ENCODE measurements around the gene PRKAG1.

PRKAG1 gene

GRCh38 chr12:48954061-48954460, 64.5 kb downstream of the PRKAG1 start:
- H3K4me3 ChIP-seq (ENCODE audit: low read length), result no peak overlapping the region
- H3K9ac ChIP-seq (ENCODE audit: low read length), result no peak overlapping the region
- peaks cover 4% of the 10 kb centered on the region for H3K36me3 ChIP-seq (ENCODE audit: control insufficient read depth, insufficient read depth, low read length)
- no peak overlapping the region for H3K27ac ChIP-seq (ENCODE audit: low read depth, low read length)
- H3K27me3 ChIP-seq (ENCODE audit: control insufficient read depth, insufficient read depth, low read length), result no peaks in the 10 kb centered on the region
- H3K4me1 ChIP-seq (ENCODE audit: control insufficient read depth, insufficient read depth, low read length), result peaks cover 9% of the 10 kb centered on the region

GRCh38 chr12:48952691-48953090, 65.9 kb downstream of the PRKAG1 start:
- peaks cover 4% of the 10 kb centered on the region for H3K36me3 ChIP-seq (ENCODE audit: control insufficient read depth, insufficient read depth, low read length)
- H3K9ac ChIP-seq (ENCODE audit: low read length), result no peak overlapping the region
- H3K4me3 ChIP-seq (ENCODE audit: low read length), result no peak overlapping the region
- H3K4me1 ChIP-seq (ENCODE audit: control insufficient read depth, insufficient read depth, low read length), result peaks cover 5% of the 10 kb centered on the region
- H3K27ac ChIP-seq (ENCODE audit: low read depth, low read length), result no peak overlapping the region
- H3K27me3 ChIP-seq (ENCODE audit: control insufficient read depth, insufficient read depth, low read length), result no peaks in the 10 kb centered on the region
